Adrenal gland (tissue), 12 donors: ENCODE data around the gene B4GALT6. TPM values are rescaled to one million over a fixed set of nuclear protein-coding genes. Genes with fewer than 3 reads are reported as not detected.

Experiments
- DNase-seq, 7 donors: peaks; one replicate each; pipeline ENCODE4 v3.0.0-alpha.2; 2019 to 2020
- H3K27ac ChIP-seq, 5 donors: fragments of 200-600 bp; sonication (generic) in 4 of 5; 1 replicate in 3 of 5; 2 replicates in 2 of 5; pipeline versions ENCODE4 v1.5.1 to v1.8.0; 2016 to 2020; ENCODE audit warnings: mild to moderate bottlenecking in 1 of 5
- H3K27me3 ChIP-seq: fragments of 200-600 bp; 2 replicates; pipeline ENCODE4 v1.8.0; 2021
- H3K36me3 ChIP-seq, 2 donors: fragments of 200-600 bp; replicated peaks in 1 of 2; 1 replicate in 1 of 2; 2 replicates in 1 of 2; pipeline versions ENCODE4 v1.5.1 to v1.8.0; 2018 to 2022
- H3K4me1 ChIP-seq, 2 donors: fragments of 200-600 bp; replicated peaks in 1 of 2; 1 replicate in 1 of 2; 2 replicates in 1 of 2; pipeline versions ENCODE4 v1.5.1 to v1.8.0; 2018 to 2021
- H3K4me3 ChIP-seq, 4 donors: fragments of 200-600 bp; sonication (generic) in 3 of 4; one replicate each; pipeline ENCODE4 v1.5.1; 2016 to 2018
- H3K9me3 ChIP-seq, 3 donors: fragments of 200-600 bp; sonication (generic) in 1 of 3; replicated peaks in 1 of 3; 1 replicate in 2 of 3; 2 replicates in 1 of 3; pipeline versions ENCODE4 v1.5.1 to v1.8.0; 2016 to 2021
- POLR2A ChIP-seq, 2 donors: fragments of 450-650 bp; IDR thresholded peaks; one replicate each; pipeline ENCODE4 v1.6.1; 2017; ENCODE audit warnings: antibody characterized with exemption in 2 of 2, mild to moderate bottlenecking in 2 of 2, moderate library complexity in 1 of 2
- WGBS, 4 donors: extraction: QIAGEN DNeasy Blood & Tissue Kit in 2 of 4; methylation state at CpG; one replicate each; pipeline versions ENCODE4 v1.1.5 to v1.1.7; 2013 to 2017; 5-methylcytosine and 5-hydroxymethylcytosine counted together
- intact Hi-C, 2 donors: fragments of 100-400 bp; cut with DNase I; formaldehyde crosslinking; loops; one replicate each; pipeline versions ENCODE4 v1.14.1 to v1.15.0; 2022 to 2023
- polyA plus RNA-seq, 3 donors: library from polyadenylated mRNA; stranded (reverse); fragments of 200-250 nt in 2 of 3; fragments of 350-450 nt in 1 of 3; fragmentation: Illumina TruSeq in 1 of 3; extraction: RNeasy Lipid Tissue Mini Kit (QIAGEN cat#74804) in 1 of 3; gene quantifications; one replicate each; pipeline ENCODE4 v1.2.3, GENCODE V29; 2013 to 2014
- total RNA-seq, 9 donors: library from RNA; depleted of rRNA in 4 of 9; stranded (reverse); fragments of >200 nt in 4 of 9; fragments of 120-200 nt in 1 of 9; fragmentation: NEBNext Ultra II Directional in 1 of 9; extraction: Animal tissue kit (Norgen Biotek cat#: 25700) in 1 of 9; gene quantifications; one replicate each; pipeline versions ENCODE4 v1.1.0 to v1.2.4, GENCODE V29; 2013 to 2023
- TF ChIP-seq, protein P1 (sequence below), 6 experiments: fragments of 450-650 bp in 4 of 6; fragments of 200-600 bp in 2 of 6; sonication (generic) in 1 of 6; IDR thresholded peaks; 1 replicate in 5 of 6; 2 replicates in 1 of 6; pipeline versions ENCODE4 v1.5.1 to v1.8.0; 2016 to 2021; ENCODE audit warnings: antibody characterized with exemption in 6 of 6, mild to moderate bottlenecking in 2 of 6, moderate library complexity in 1 of 6
- donor health status: healthy with polysubstance abuse.
- donor health status: Bipolar disorder and iron deficiency.
- donor health status: DM: yes; HTN: yes; CAD: no.
- donor health status: DM: no; HTN: no; CAD: no.
- donor health status: DM: no; HTN: no; CAD: no.
- donor health status: DM: yes; HTN: yes; CAD: no.

B4GALT6 gene
- total and polyA plus RNA-seq, 12 donors: 6.4 to 71.3 (median 21.6) TPM

- Histone ChIP-seq H3K4me1 (peaks cover 0 to 25% of the 10 kb centered on the region in 2 donors), H3K4me3 (no peak overlapping the region), H3K27me3 (no peaks in the 10 kb centered on the region), H3K27ac (peak overlapping the region in 4 of 5 donors; percentile 35 to 72 (median 58)), H3K9me3 (no peaks in the 10 kb centered on the region), H3K36me3 (no peaks in the 10 kb centered on the region)
- TF ChIP-seq, protein P1, sequence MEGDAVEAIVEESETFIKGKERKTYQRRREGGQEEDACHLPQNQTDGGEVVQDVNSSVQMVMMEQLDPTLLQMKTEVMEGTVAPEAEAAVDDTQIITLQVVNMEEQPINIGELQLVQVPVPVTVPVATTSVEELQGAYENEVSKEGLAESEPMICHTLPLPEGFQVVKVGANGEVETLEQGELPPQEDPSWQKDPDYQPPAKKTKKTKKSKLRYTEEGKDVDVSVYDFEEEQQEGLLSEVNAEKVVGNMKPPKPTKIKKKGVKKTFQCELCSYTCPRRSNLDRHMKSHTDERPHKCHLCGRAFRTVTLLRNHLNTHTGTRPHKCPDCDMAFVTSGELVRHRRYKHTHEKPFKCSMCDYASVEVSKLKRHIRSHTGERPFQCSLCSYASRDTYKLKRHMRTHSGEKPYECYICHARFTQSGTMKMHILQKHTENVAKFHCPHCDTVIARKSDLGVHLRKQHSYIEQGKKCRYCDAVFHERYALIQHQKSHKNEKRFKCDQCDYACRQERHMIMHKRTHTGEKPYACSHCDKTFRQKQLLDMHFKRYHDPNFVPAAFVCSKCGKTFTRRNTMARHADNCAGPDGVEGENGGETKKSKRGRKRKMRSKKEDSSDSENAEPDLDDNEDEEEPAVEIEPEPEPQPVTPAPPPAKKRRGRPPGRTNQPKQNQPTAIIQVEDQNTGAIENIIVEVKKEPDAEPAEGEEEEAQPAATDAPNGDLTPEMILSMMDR (IDR thresholded peaks at IDR 0.05): no peak
- no peak for TF ChIP-seq POLR2A (IDR thresholded peaks at IDR 0.05)
- 39 to 42% (median 42%) methylated on average over 7 of the region's 7 CpGs for WGBS, 4 donors
- DNase-seq: peak; percentile 47 to 77 (median 73)
- intact Hi-C loops: loop anchor here (5.0 to 10.0 kb wide), 2 partner anchors 164 to 166 kb away; no protein-coding TSS in a partner anchor
Observed at GRCh38 chr18:31720867-31721266, 36.5 kb upstream of the B4GALT6 start.

GRCh38 chr18:31719363-31720006 lies 35.1 kb upstream of the B4GALT6 start:
- WGBS, 4 donors: 92 to 96% (median 95%) methylated on average over 7 of the region's 7 CpGs
- H3K4me3 ChIP-seq: no peak overlapping the region
- H3K27ac ChIP-seq: no peak overlapping the region
- TF ChIP-seq POLR2A (IDR thresholded peaks at IDR 0.05): no peak
- TF ChIP-seq, protein P1 (IDR thresholded peaks at IDR 0.05): no peak
- intact Hi-C loops: loop anchor here (5.0 to 10.0 kb wide), 2 partner anchors 162 to 165 kb away; no protein-coding TSS in a partner anchor
- H3K36me3 ChIP-seq: no peaks in the 10 kb centered on the region
- no peak for DNase-seq
- H3K9me3 ChIP-seq: no peaks in the 10 kb centered on the region
- no peaks in the 10 kb centered on the region for H3K27me3 ChIP-seq
- peaks cover 0 to 20% of the 10 kb centered on the region in 2 donors for H3K4me1 ChIP-seq

DNA sequence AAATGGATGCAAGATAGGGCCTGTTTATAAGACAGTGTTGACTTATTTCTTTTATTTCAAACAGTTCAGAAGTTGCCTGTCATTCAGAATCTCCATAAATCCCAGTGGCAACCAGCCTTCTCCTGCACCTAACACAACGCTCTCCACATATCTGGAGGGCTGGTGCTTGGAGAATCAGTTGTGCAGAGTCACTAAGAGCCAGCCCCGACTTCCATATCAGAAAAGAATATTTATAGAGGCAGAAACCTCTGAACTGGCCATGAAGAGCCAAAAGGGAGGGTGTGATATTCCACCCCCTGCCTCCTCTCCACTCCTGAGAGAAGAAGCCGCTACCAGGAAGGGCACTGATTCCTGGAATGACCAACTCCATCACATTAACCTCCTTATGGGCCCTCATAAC lies 34.0 kb upstream of the B4GALT6 start:
- H3K36me3 ChIP-seq: no peaks in the 10 kb centered on the region
- WGBS, 4 donors: 73 to 88% (median 76%) methylated on average over 3 of the region's 3 CpGs
- H3K4me3 ChIP-seq: no peak overlapping the region
- DNase-seq: no peak
- H3K4me1 ChIP-seq: peaks cover 0 to 20% of the 10 kb centered on the region in 2 donors
- TF ChIP-seq, protein P1 (IDR thresholded peaks at IDR 0.05): no peak
- TF ChIP-seq POLR2A (IDR thresholded peaks at IDR 0.05): no peak
- no peak overlapping the region for H3K27ac ChIP-seq
- intact Hi-C loops: no loop called here
- no peaks in the 10 kb centered on the region for H3K27me3 ChIP-seq
- no peaks in the 10 kb centered on the region for H3K9me3 ChIP-seq

- H3K36me3 ChIP-seq: no peaks in the 10 kb centered on the region
- H3K4me1 ChIP-seq: peaks cover 0 to 9% of the 10 kb centered on the region in 2 donors
- intact Hi-C loops: no loop called here
- no peak for DNase-seq
- no peak for TF ChIP-seq POLR2A (IDR thresholded peaks at IDR 0.05)
- TF ChIP-seq, protein P1 (IDR thresholded peaks at IDR 0.05): no peak
- H3K9me3 ChIP-seq: no peaks in the 10 kb centered on the region
- no peak overlapping the region for H3K4me3 ChIP-seq
- no peaks in the 10 kb centered on the region for H3K27me3 ChIP-seq
- no peak overlapping the region for H3K27ac ChIP-seq
- 74 to 96% (median 82%) methylated on average over 3 of the region's 3 CpGs for WGBS, 4 donors
Observed at GRCh38 chr18:31716362-31716761, 32.0 kb upstream of the B4GALT6 start.
